ENCODE measurements around the gene ZNF624.

ZNF624 gene

GRCh38 chr17:16589097-16589969 lies 64.3 kb downstream of the ZNF624 start:
- peak; percentile 74 to 77 for DNase-seq

- DNase-seq, result no peak
Measured at GRCh38 chr17:16585796-16586195, 67.9 kb downstream of the ZNF624 start.

- DNase-seq, result peak; percentile 43 to 47
Measured at GRCh38 chr17:16584273-16584995, 69.2 kb downstream of the ZNF624 start.

- DNase-seq, result no peak
Measured at GRCh38 chr17:16583781-16584180, 69.9 kb downstream of the ZNF624 start.

- DNase-seq, result no peak
Measured at GRCh38 chr17:16573466-16573865, 80.2 kb downstream of the ZNF624 start.
